Nephron progenitor cell (in vitro differentiated cells): ENCODE data around the gene PRPF4.
"Not testable (repeated sequence)": the region's sequence is repeated elsewhere in the genome, so short reads cannot be mapped to it uniquely, and the experiment has no call there.

Experiments used
- DNase-seq: peaks from one replicate; pipeline ENCODE4 v3.0.0; 2021
- H3K27ac Mint-ChIP-seq: 2 replicates; pipeline ENCODE4 v1.8.0; 2021; ENCODE audit warnings: mild to moderate bottlenecking, moderate library complexity, mixed read lengths
- H3K27me3 Mint-ChIP-seq: 2 replicates; pipeline ENCODE4 v1.8.0; 2021; ENCODE audit warnings: mild to moderate bottlenecking, low read depth, mixed read lengths; ENCODE audit not compliant: poor library complexity
- H3K36me3 Mint-ChIP-seq: 2 replicates; pipeline ENCODE4 v1.8.0; 2021; ENCODE audit warnings: low read depth, mixed read lengths
- H3K4me1 Mint-ChIP-seq: 2 replicates; pipeline ENCODE4 v1.8.0; 2021; ENCODE audit warnings: mixed read lengths
- H3K4me3 Mint-ChIP-seq: 2 replicates; pipeline ENCODE4 v1.8.0; 2021; ENCODE audit warnings: mild to moderate bottlenecking, moderate library complexity, mixed read lengths
- H3K9me3 Mint-ChIP-seq: 2 replicates; pipeline ENCODE4 v1.8.0; 2021; ENCODE audit warnings: mild to moderate bottlenecking, moderate library complexity, mixed read lengths
- TF ChIP-seq, protein P1 (sequence below): fragments of 200-600 bp; sonication (generic); IDR thresholded peaks from 2 replicates; pipeline ENCODE4 v1.5.0; 2021; ENCODE audit warnings: antibody characterized with exemption

The PRPF4 gene

GRCh38 chr9:113247640-113248039 is 27.8 kb upstream of the PRPF4 start:
- Mint-ChIP-seq H3K27me3 (no peaks in the 10 kb centered on the region), H3K27ac (no peak overlapping the region)
- TF ChIP-seq, protein P1, sequence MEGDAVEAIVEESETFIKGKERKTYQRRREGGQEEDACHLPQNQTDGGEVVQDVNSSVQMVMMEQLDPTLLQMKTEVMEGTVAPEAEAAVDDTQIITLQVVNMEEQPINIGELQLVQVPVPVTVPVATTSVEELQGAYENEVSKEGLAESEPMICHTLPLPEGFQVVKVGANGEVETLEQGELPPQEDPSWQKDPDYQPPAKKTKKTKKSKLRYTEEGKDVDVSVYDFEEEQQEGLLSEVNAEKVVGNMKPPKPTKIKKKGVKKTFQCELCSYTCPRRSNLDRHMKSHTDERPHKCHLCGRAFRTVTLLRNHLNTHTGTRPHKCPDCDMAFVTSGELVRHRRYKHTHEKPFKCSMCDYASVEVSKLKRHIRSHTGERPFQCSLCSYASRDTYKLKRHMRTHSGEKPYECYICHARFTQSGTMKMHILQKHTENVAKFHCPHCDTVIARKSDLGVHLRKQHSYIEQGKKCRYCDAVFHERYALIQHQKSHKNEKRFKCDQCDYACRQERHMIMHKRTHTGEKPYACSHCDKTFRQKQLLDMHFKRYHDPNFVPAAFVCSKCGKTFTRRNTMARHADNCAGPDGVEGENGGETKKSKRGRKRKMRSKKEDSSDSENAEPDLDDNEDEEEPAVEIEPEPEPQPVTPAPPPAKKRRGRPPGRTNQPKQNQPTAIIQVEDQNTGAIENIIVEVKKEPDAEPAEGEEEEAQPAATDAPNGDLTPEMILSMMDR, result no peak

GRCh38 chr9:113249661-113250060 is 25.8 kb upstream of the PRPF4 start:
- DNase-seq, H3K27ac Mint-ChIP-seq, H3K4me1 Mint-ChIP-seq, H3K27me3 Mint-ChIP-seq, H3K4me3 Mint-ChIP-seq: not testable (repeated sequence)
- H3K9me3 Mint-ChIP-seq, result peaks cover 23% of the 10 kb centered on the region
- H3K36me3 Mint-ChIP-seq, result peaks cover 35% of the 10 kb centered on the region

More at GRCh38 chr9:113247640-113248039, 27.8 kb upstream of the PRPF4 start:
- H3K4me1 Mint-ChIP-seq, result peaks cover 5% of the 10 kb centered on the region
- no peak for DNase-seq
- peaks cover 35% of the 10 kb centered on the region for H3K36me3 Mint-ChIP-seq
- no peak overlapping the region for H3K4me3 Mint-ChIP-seq
- H3K9me3 Mint-ChIP-seq, result peaks cover 23% of the 10 kb centered on the region

- H3K27ac Mint-ChIP-seq, result no peak overlapping the region
- H3K9me3 Mint-ChIP-seq, result peaks cover 23% of the 10 kb centered on the region
- H3K4me1 Mint-ChIP-seq, result peaks cover 3% of the 10 kb centered on the region
- TF ChIP-seq, protein P1, result no peak
- no peak overlapping the region for H3K4me3 Mint-ChIP-seq
- peaks cover 35% of the 10 kb centered on the region for H3K36me3 Mint-ChIP-seq
- no peak for DNase-seq
- peaks cover 2% of the 10 kb centered on the region for H3K27me3 Mint-ChIP-seq
Measured at GRCh38 chr9:113250807-113251206, 24.7 kb upstream of the PRPF4 start.

DNA sequence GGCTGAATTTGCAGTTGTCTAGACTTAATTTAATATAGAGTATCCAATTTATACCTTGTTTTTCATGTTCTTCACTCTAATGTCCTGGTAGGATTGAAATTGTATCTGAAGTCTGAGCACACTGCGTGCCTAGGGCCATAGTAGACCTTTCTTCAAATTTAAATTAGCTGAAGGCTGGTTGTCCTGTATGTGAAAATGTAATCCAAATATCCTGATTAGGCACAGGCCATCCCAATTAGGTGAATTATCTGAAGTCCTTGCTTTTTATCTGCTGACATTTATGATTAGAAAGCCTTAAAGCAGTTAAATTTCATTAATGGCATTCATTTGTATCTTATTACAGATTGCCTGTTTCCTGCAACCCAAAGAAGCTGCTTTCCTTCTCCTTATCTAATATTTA is 20.5 kb upstream of the PRPF4 start:
- Mint-ChIP-seq H3K36me3 (peaks cover 33% of the 10 kb centered on the region), H3K4me1 (no peaks in the 10 kb centered on the region), H3K27me3 (peaks cover 2% of the 10 kb centered on the region), H3K4me3 (no peak overlapping the region), H3K27ac (no peak overlapping the region), H3K9me3 (peaks cover 10% of the 10 kb centered on the region)
- DNase-seq, result no peak
- TF ChIP-seq, protein P1, result no peak

DNA sequence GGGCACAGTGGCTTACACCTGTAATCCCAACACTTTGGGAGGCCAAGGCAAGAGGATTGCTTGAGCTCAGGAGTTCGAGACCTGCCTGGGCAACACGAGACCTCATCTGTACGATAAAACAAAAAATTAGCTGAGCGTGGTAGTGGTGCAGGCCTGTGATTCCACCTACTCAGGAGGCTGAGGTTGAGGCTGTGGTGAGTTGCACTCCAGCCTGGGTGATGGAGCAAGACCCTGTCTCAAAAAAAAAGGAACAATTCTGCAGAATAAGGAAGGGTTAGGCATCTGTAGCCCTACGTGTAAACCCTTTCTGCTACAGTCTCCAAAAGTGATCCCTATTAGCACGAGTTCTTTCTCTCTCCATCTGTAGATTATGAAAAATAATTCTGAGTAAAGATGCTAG is 20.0 kb upstream of the PRPF4 start:
- H3K9me3 Mint-ChIP-seq, result peaks cover 10% of the 10 kb centered on the region
- TF ChIP-seq, protein P1, result no peak
- no peak for DNase-seq
- H3K36me3 Mint-ChIP-seq, result peaks cover 37% of the 10 kb centered on the region
- H3K4me1 Mint-ChIP-seq, result no peaks in the 10 kb centered on the region
- H3K27ac Mint-ChIP-seq, result no peak overlapping the region
- H3K4me3 Mint-ChIP-seq, result no peak overlapping the region
- peaks cover 2% of the 10 kb centered on the region for H3K27me3 Mint-ChIP-seq

- TF ChIP-seq, protein P1, result no peak
- H3K27me3 Mint-ChIP-seq, result peaks cover 6% of the 10 kb centered on the region
- no peak overlapping the region for H3K4me3 Mint-ChIP-seq
- H3K27ac Mint-ChIP-seq, result no peak overlapping the region
- H3K9me3 Mint-ChIP-seq, result no peaks in the 10 kb centered on the region
- H3K36me3 Mint-ChIP-seq, result peaks cover 28% of the 10 kb centered on the region
- H3K4me1 Mint-ChIP-seq, result no peaks in the 10 kb centered on the region
- no peak for DNase-seq
Measured at GRCh38 chr9:113257863-113258262, 17.6 kb upstream of the PRPF4 start.
